ENCODE measurements around the gene MTREX.

Gene MTREX

DNA sequence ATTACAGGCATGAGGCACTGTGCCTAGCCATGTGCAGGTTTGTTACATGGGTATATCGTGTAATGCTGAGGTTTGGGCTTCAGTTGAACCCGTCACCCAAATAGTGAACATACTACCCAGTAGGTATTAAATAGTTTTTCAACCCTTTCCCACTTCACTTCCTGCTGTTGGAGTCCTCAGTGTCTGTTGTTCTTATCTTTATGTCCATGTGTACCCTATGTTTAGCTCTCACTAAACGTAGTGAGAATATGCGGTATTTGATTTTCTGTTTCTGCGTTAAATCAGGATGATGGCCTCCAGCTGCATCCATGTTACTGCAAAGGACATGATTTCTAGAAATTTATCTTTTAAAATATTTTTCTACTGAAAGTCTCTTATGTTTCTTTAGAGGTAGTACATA is 17.8 kb downstream of the MTREX start:
- no peak for DNase-seq

DNA sequence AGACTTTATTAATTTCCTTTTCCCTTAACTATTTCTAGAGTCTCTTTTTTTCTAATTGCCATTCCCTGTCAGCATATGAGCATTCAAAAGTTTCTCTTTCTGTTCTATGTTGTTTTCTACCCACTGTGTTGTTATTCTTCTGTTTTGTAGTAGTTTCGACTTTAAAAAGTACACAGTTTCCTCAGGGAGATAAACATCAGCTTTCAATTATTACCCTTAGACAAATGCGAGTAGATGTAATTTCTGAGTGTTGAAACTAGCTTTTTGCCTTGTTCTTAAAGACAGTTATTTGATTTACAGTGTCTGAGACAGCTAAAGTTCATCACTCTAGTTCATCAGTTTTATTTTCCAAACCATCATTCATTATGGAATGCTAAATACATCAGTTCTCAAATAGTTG is 19.5 kb downstream of the MTREX start:
- DNase-seq: no peak

DNA sequence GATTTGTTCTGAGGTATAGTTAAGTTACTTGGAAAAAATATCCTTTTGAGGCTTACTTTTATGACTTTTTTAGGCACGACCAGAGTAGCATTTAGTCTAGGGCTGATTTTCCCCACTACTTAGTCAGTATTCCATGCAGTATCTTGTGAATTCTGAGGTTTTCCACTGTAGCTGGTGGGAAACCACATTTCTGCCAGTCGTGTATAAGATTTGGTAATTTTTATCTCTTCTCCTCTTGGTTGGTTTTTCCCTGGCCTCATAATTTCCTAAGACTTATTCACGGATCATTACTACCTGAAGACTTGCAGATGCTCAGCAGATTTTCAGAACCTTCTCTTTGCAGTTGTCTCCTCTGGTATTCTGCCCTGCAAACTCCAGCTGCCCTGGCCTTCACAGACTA is 23.5 kb downstream of the MTREX start:
- no peak for DNase-seq

DNA sequence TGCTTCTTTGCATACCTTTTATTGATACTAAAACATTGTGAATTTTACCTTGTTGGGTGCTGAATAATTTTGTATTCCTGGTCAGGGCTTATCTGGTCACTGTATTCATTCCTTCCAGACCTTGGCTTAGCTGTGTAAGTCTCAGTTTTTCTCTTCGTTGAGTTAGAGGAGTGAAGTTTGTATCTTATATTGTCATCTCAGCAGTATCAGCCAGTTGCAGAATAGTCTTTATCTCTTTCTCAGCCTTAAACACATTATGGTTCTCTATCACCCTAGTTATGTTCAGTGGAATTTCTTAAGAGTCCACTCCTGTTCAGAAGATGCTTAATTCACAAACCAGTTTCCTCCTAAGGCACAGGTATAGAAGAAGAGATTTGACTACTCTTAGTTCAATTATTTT is 25.2 kb downstream of the MTREX start:
- DNase-seq: no peak

DNA sequence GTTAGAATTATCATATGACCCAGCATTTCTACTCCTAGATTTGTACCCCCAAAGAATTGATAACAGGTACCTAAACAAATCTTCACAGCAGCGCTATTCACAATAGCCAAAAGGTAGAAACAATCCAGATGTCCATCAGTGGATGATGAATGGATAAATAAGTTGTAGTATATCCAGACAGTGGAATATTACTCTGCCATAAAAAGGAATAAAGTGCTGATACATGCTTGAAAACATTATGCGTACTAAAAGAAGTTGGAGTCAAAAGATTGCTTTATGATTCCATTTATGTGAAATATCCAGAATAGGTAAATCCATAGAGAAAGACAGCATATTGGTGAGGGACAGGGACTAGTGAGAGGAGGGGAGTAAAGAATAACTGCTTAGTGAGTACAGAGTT is 26.0 kb downstream of the MTREX start:
- DNase-seq: no peak

DNA sequence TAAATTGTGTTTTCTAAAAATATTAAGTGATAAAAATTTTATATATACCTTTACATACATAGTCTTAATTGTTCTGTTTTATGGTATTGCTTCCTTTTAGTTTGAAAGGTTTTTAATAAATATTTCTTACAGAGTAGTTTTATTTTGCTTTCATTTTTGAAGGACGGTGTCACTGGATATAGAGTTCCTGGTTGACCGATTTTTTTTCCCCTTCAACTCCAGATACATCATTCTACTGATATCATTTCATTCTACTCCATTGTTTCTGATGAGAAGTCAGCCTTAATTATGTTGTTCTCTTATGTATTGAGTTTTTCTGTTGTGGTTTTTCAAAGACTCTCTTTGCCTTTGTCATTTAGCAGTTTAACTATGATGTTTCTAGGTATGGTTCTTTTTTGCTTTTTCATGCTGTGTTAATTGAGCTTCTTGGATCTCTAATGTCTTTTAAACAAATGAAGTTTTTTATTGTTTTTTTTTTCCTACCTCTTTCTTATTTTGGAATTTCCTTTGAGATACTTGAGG is 30.4 kb downstream of the MTREX start:
- no peak for DNase-seq

DNA sequence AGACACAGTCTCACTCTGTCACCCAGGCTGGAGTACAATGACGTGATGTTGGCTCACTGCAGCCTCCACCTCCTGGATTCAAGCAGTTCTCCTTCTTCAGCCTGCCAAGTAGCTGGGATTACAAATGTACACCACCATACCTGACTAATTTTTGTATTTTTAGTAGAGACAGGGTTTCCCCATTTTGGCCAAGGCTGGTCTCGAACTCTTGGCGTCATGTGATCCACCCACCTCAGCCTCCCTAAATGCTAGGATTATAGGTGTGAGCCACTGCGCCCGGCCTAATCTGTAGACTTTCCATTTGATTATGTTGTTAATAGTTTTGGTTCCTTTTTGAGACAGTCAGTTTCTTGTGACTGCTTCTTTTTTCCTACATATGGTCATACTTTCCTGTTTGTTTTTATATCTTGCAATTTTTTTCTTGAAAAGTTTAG is 31.0 kb downstream of the MTREX start:
- peak; percentile 12 to 16 for DNase-seq

DNA sequence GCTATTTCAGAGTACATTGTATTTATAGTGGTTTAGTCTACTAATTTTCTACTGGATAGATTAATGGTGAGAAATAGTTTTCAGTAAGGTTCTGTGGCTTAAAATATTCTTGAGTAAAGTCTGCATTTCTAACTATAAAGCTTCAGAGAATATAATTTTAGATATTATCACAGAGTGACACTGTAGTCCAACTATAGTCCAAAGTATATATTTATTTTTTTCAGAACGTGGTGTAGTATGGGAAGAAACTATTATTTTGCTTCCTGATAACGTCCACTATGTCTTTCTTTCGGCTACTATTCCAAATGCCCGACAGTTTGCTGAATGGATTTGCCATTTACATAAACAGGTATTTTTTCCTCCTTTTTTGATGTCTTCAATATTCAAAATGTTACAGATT is 35.3 kb downstream of the MTREX start:
- no peak for DNase-seq

DNA sequence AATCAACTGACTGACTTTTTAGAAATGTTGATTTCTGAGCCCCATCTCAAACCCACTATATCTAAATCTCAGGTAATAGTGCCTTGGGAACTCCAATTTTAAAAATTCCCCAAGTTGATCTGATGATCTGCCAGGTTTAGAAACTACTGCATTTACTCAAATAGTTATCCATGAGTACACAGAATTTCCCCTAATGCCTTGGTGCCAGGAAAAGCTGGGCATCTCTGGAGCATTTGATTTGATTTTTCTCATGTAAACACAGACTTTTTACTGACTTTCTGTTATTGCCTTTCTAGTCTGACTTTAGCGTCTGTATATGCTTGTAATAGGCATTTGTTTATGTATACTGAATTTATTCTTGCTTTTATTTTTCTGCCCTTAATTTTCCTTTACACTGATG is 35.8 kb downstream of the MTREX start:
- DNase-seq: no peak

DNA sequence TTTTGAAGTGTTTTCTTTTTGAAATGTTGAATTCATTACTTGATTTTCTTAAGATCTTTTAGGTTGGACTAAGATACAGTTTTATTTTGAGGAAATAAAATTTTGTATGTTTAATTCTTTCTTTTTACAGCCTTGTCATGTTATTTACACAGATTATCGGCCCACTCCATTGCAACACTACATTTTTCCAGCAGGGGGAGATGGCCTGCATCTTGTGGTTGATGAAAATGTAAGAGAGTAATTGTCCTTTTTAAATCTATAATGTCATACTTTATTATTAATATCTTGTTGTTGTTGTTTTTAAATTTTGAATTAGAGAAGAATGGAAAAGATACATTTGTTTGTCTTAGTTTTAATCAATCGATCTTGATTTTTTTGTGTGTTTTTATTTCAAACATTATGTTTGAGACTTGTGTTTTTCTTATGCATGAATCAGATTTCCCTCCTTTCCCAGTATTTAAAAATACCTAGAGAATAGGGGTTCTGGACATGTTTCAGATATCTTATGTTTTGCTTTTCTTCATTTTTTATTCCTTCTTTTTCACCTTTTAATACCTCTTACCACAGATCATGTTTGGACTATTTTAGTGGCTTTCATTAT is 36.7 kb downstream of the MTREX start:
- DNase-seq: peak; percentile 52 to 64

DNA sequence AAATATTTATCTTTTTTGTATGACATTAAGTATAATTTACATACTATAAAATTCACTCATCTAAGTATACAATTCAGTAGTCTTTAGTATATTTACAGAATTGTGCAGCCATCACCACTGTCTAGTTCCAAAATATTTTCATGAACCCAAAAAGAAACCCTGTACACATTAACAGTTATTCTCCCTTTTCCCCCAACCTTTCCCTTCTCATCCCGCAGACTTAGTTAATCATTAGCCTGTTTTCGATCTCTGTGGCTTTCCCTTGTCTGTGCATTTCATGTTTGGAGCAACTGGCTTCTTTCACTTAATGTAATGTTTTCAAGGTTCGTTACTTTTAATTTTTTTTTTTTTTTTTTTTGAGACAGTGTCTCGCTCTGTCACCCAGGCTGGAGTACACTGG is 37.5 kb downstream of the MTREX start:
- DNase-seq: no peak

DNA sequence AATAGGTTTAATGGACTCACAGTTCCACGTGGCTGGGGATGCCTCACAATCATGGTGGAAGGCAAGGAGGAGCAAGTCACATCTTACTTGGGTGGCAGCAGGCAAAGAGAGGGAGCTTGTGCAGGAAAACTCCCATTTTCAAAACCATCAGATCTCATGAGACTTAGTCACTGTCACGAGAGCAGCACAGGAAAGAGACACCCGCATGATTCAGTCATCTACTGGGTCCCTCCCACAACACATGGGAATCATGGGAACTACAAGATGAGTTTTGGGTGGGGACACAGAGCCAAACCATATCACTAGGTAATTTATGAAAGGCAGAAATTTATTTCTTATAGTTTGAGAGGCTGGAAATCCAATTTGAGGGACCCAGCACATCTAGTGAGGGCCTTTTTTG is 40.0 kb downstream of the MTREX start:
- no peak for DNase-seq

DNA sequence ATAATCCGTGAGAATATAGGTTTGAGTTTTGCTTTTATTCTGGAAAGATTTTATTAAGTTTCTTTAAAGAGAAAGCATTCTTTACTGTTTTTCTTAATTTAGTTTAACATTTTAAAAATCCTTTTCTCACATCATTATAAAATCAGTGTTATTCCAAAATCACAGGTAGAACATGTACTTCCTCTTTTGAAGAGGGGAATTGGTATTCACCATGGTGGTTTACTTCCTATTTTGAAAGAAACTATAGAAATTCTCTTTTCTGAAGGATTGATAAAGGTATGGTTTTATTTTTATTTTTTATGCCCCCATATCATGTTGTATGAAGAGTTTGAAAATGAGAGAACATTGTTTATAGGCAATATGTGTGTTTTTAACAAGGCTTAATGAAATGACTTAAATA is 43.0 kb downstream of the MTREX start:
- DNase-seq: no peak

DNA sequence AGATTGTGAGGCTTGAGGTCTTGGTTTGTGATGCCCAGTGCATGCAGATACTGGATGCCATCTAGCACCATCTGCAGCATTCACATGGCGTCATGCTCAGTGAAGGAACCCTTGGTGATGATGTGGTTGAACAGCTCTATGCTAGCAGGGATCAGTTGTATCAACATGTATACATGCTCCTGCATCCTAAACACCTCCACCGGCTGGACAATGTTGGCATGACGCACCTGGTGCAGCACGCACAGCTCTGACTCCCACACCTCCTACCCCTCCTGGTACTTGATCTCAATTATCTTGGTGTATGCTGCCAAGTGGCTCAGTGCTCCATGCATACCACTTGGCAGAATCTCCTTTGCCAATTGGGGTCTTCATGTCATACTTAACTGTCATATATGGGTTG is 49.1 kb downstream of the MTREX start:
- DNase-seq: no peak

DNA sequence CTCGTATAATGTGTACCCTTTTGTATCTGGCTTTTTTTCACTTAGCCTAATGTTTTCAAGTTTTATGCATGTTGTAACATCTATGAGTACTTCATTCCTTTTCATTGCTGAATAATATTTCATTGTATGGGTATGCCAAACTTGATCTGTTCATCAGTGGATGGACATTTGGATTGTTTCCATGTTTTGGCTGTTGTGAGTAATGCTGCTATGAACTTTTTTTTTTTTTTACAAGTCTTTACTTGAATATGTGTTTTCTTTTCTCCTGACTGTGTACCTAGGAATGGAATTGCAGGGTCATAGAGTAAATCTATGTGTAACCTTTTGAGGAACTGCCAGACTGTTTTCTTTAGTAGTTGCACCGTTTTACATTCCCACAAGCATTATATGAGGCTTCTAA is 52.4 kb downstream of the MTREX start:
- DNase-seq: no peak

DNA sequence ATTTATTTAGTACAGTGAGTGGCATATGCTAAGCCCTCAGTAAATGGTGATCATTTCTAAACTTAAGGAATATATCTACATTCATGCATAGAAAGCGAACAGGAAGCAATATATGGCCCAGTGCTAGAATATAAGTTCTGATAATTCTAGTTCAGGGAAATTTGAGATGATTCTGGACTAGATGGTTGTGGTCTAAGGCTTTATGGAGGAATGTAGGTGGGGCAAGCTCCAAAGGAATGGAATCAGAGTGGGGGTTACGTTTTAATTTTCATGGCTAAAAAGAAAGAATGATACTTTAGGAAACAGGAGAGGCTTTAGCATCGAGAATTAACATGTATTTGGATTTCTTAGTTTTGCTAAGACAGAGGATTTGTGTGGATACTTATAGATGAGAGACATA is 56.1 kb downstream of the MTREX start:
- no peak for DNase-seq

DNA sequence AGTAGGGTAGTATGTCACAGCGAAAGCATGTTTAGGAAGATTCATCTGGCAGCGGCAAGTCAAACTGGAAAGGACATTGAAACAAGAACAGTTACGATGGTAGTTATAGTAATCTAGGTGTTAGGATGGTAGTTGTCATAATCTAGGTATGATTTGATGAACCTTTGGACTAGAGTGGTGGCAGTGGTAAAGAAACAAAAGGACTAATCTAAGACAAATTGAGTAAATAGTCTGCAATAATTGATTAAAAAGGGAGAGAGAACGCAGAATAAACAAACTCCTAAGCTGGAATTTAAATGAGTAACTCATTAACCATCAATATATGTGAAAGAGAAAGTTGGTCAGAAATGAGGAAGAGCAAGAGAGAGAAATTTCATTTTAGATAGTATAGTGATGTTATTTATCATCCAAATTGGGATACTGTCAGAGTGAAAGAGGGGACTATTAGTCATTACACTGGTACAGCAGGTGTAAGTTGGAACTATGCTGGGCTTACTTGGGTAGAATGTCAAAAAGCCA is 56.8 kb downstream of the MTREX start:
- no peak for DNase-seq

DNA sequence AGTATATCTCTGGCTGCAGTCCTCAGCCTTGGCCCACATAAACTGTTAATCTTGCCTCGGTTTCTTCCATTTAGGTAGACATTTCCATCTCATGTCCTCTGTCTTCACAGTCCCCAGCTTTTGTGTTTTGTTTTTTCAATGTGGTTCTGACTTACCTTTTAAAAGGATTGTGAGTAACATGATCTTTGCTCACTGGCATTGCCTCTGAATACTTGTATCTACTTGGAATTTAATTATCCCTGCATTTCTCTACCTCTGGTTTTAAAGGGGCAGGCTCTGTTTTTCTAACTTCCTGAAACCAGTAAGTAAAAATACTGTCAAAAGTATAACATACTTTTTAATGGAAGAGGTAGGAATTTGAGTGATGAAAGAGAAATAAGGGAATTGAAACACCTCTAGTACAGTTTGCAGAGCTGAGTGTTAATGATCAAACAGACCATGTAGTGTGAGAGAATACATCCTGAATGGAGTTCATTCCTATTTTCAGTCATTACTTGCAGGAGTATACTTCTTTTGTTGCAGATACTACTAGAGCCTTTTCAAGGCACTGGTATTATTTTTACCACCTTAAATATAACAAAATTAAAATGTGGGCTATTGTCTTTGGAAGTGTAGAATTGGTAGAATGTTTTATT is 62.6 kb downstream of the MTREX start:
- no peak for DNase-seq

DNA sequence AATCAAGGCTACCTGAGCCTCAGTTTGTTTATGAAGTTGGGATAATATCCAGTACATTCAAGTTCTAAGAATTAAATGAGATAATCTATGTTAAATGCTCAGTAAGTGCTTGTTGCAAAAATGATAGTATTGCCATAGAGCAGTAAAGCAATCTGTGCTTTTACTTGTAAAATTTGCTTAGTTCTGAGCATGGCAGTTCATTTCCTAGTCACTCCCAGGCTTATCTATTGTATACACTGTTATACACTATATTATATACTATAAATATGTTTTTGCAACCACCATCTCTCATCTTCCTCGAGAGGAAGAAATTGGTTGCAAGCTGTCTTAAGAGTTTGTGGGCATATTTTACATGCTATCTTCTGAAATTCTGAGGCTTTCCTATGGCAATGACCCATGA is 63.4 kb downstream of the MTREX start:
- no peak for DNase-seq

DNA sequence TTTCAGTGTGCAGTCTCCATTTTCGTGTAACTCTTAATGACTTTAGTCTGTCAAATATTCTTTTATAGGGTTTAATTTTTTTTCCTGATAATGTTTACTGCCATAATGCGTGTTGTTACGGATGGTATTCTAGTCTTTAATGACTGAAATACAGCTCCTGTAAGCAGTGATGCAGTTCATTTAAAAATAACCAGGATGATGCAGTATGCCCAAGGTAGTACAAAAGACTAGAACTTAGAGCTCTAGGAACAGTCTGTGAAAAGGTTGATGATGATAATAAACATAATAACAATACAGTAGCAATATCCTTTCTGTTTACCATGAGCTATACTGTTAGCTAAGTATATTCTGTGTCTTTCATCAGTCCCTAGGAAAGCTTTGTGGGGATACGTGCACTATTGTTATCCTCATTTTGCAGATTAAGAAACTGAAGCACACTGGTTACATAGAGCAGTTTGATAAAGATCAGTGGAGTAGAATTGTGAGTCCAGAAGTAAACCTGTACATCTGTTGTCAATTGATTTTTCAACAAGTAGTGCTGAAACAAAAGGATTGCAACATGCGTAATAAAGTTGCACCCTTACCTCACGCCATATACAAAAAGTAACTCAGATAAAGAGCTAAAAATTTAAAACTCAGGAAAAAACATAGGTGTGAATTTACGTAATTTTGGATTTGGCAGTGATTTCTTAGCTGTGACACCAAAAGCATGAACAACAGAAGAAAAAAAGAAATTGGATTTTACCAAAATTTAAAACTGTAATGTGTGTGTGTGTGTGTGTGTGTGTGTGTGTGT is 64.5 kb downstream of the MTREX start:
- DNase-seq: no peak

DNA sequence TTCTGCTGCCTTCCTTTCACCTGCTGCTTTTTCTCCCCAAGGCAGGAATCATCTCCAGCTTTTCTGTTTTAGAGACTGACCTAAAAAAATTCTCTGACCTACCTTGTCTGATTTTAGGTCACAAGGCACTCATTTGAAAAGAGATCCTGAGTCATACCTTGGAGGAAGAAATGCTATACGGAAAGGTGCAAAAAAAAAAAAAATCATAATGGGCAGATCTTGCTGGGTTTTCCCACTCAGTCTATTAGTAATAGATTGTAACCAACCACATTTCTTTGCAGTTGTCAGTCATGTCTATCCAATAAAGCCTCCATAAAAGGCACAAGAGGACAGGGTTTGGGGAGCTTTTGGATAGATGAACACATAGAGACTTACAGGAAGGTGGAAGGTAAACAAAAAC is 70.0 kb downstream of the MTREX start:
- DNase-seq: no peak

DNA sequence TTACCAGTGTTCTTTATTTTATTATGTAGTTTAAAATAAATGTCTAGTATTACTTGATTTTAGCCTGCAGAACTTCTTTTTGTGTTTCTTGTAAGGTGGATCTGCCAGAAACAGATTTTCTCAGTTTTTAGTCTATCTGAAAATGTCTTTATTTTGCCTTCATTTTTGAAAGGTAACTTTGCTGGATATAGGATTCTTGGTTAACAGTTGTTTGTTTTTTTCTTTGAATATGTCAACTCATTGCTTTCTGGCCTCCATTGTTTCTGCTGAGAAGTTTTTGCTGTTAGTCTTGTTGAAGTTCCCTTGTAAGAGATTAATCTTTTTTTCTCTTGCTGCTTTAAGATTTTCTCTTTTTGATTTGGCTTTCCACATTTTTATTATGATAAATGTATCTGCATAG is 75.5 kb downstream of the MTREX start:
- DNase-seq: no peak

DNA sequence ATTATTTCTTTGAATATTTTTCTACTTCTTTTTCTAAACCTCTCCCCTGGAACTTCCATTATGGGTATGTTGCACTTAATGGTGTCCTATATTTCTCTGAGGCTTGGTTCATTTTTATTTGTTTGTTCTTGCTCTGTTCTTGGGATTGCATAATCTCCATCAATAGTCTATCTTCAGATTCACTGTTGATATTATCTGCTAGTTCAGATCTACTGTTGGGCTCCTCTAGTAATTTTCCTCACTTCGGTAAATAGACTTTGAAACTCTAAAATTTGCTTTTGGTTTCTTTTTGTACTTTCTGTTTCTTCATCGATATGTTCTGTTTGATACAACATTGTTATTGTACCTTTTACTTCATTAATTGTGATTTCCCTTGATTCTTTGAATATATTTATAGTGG is 76.3 kb downstream of the MTREX start:
- DNase-seq: no peak

DNA sequence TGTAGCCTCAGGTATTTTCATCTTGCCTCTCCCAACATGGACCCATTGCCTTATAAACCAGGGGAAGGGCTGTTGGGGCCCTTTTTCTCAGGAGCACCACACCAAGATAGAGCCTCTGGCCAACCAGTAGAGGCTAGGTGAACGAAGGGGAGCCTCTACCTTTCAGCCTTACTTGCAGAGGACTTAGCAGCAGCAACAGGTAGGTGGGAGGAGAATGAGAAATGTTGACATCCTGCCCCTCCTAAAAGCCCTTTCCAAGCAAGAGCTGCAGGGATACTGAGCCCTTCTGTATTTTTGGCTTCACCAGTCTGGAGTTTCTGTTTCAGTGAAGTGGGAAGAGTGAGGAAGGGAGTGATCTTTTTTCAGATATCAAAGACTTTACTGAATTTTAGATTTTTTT is 77.4 kb downstream of the MTREX start:
- no peak for DNase-seq

All from activated CD4-positive, alpha-beta T cell treated with anti-CD3 and anti-CD28 coated beads, Interleukin-2, amount 50 U/mL, for 4 hours (primary cell).